Endothelial cell of umbilical vein (primary cell): Measurements from ENCODE around the gene WBP2NL. TPM values are rescaled to one million over a fixed set of nuclear protein-coding genes. Genes with fewer than 3 reads are reported as not detected.

Source experiments
- BruUV-seq: library from RNA; stranded (reverse); fragments of 400-500 nt; replicated peaks from 2 replicates; lab custom pipeline; 2021; lab: Mats Ljungman, UMichigan
- CTCF ChIA-PET: fragments of 300-600, 350-600 bp; sonication (Branson Sonifier 250); formaldehyde crosslinking; loops from one replicate; lab custom pipeline; 2021; ENCODE audit warnings: antibody characterized with exemption, inconsistent platforms; lab: Charles Lee
- POLR2A ChIA-PET: fragments of 300-600, 350-600 bp; sonication (Branson Sonifier 250); formaldehyde crosslinking; loops from one replicate; lab custom pipeline; 2021; ENCODE audit warnings: antibody characterized with exemption, inconsistent platforms; lab: Charles Lee
- DNase-seq: peaks from one replicate; pipeline ENCODE4 v3.0.0-alpha.2; 2011; ENCODE audit warnings: low read depth, low spot score
- FAIRE-seq: peaks from 2 replicates; lab custom pipeline; 2011; peaks lifted over from hg19 to GRCh38; lab: Jason Lieb, UNC
- H2AFZ ChIP-seq: 2 replicates; pipeline ENCODE4 v1.6.0; 2012; ENCODE audit warnings: low read depth, low read length, control low read depth, inconsistent platforms
- H3K27ac ChIP-seq: 2 replicates; pipeline ENCODE4 v1.5.1; 2011; ENCODE audit warnings: low read depth, mild to moderate bottlenecking, control low read depth, low read length, moderate library complexity; ENCODE audit not compliant: insufficient read depth
- H3K27me3 ChIP-seq, 2 experiments: 2 replicates each; pipeline versions ENCODE4 v1.6.0 to v1.6.1; 2011; ENCODE audit warnings: low read length in 2 of 2, mixed read lengths in 1 of 2; ENCODE audit not compliant: control insufficient read depth in 2 of 2, insufficient read depth in 2 of 2
- H3K36me3 ChIP-seq, 2 experiments: 2 replicates in 1 of 2; 3 replicates in 1 of 2; pipeline ENCODE4 v1.5.1; 2011; ENCODE audit warnings: low read length in 2 of 2, mild to moderate bottlenecking in 1 of 2, moderate library complexity in 1 of 2; ENCODE audit not compliant: control insufficient read depth in 2 of 2, insufficient read depth in 2 of 2; ENCODE audit errors: extremely low read depth in 1 of 2
- H3K4me1 ChIP-seq: 3 replicates; pipeline ENCODE4 v1.5.1; 2011; ENCODE audit warnings: mild to moderate bottlenecking, low read length; ENCODE audit not compliant: control insufficient read depth, insufficient read depth; ENCODE audit errors: extremely low read depth
- H3K4me2 ChIP-seq: 2 replicates; pipeline ENCODE4 v1.6.1; 2011; ENCODE audit warnings: low read length, control low read depth, mixed read lengths; ENCODE audit not compliant: insufficient read depth
- H3K4me3 ChIP-seq, 3 experiments: fragments of 200-600 bp in 1 of 3; sonication (generic), shearing (Covaris generic) in 1 of 3; replicated peaks in 1 of 3; 2 replicates each; pipeline ENCODE4 v1.5.1; 2011 to 2016; ENCODE audit warnings: control low read depth in 3 of 3, low read length in 3 of 3, mild to moderate bottlenecking in 2 of 3, inconsistent platforms in 1 of 3, low read depth in 1 of 3, moderate library complexity in 1 of 3; ENCODE audit not compliant: insufficient read depth in 1 of 3
- H3K79me2 ChIP-seq: 2 replicates; pipeline ENCODE4 v1.6.0; 2012; ENCODE audit warnings: low read length, inconsistent platforms; ENCODE audit not compliant: control insufficient read depth, insufficient read depth
- H3K9ac ChIP-seq: replicated peaks from 2 replicates; pipeline ENCODE3; 2011; ENCODE audit warnings: low read length, control low read depth; ENCODE audit not compliant: insufficient read depth; ENCODE audit errors: extremely low read depth
- H3K9me1 ChIP-seq: replicated peaks from 3 replicates; pipeline ENCODE4 v1.6.0; 2011; ENCODE audit warnings: mild to moderate bottlenecking, low read length; ENCODE audit not compliant: control insufficient read depth, insufficient read depth; ENCODE audit errors: extremely low read depth
- H3K9me3 ChIP-seq: replicated peaks from 2 replicates; pipeline ENCODE4 v1.5.1; 2012; ENCODE audit warnings: low read length, inconsistent platforms; ENCODE audit not compliant: control insufficient read depth, insufficient read depth
- H4K20me1 ChIP-seq: replicated peaks from 2 replicates; pipeline ENCODE3; 2011; ENCODE audit warnings: mild to moderate bottlenecking, low read length; ENCODE audit not compliant: control insufficient read depth, insufficient read depth; ENCODE audit errors: extremely low read depth
- EZH2 ChIP-seq: IDR thresholded peaks from 2 replicates; pipeline ENCODE4 v1.6.1; 2012; ENCODE audit warnings: borderline replicate concordance, low read depth, mild to moderate bottlenecking, moderate library complexity, low read length, inconsistent platforms; ENCODE audit not compliant: severe bottlenecking
- FOS ChIP-seq: IDR thresholded peaks from 2 replicates; pipeline ENCODE4 v1.6.1; 2011; ENCODE audit warnings: mild to moderate bottlenecking, low read length, moderate library complexity, borderline replicate concordance; ENCODE audit not compliant: insufficient read depth
- GATA2 ChIP-seq: IDR thresholded peaks from 2 replicates; pipeline ENCODE4 v1.7.0; 2011; ENCODE audit warnings: low read depth, mild to moderate bottlenecking, moderate library complexity, mixed read lengths, low read length; ENCODE audit not compliant: insufficient read length, insufficient read depth
- JUN ChIP-seq: IDR thresholded peaks from 2 replicates; pipeline ENCODE4 v1.6.1; 2011; ENCODE audit warnings: borderline replicate concordance, low read depth; ENCODE audit not compliant: insufficient read length, insufficient read depth
- MYC ChIP-seq: IDR thresholded peaks from one replicate; pipeline ENCODE4 v1.6.1; 2011; ENCODE audit warnings: mild to moderate bottlenecking, low read depth, low read length
- POLR2A ChIP-seq: IDR thresholded peaks from 2 replicates; pipeline ENCODE4 v1.6.1; 2012; ENCODE audit warnings: low read depth, mild to moderate bottlenecking, control low read depth, low read length
- POLR2AphosphoS5 ChIP-seq: IDR thresholded peaks from 2 replicates; pipeline ENCODE4 v1.6.1; 2012; ENCODE audit warnings: low read depth, mild to moderate bottlenecking, control low read depth, low read length, moderate library complexity; ENCODE audit not compliant: insufficient read depth
- dilution Hi-C: fragments of 300-500 bp; cut with MboI; formaldehyde crosslinking; loops from one replicate; pipeline ENCODE4 v1.15.0; 2019; ENCODE audit warnings: low sequenced_read_pairs; ENCODE audit not compliant: extremely low pct_ligation_motif_present
- intact Hi-C: fragments of 100-400 bp; cut with micrococcal nuclease; formaldehyde crosslinking; loops from one replicate; pipeline ENCODE4 v1.10.0; 2022
- polyA plus RNA-seq, 4 experiments: library from polyadenylated mRNA; depleted of rRNA in 3 of 4; stranded (reverse) in 3 of 4; unstranded in 1 of 4; fragments of >200 nt; gene quantifications; 2 replicates each; pipeline versions ENCODE4 v1.2.1 to v1.2.3, GENCODE V29; 2011 to 2012; ENCODE audit warnings: missing spikeins in 1 of 4
- total RNA-seq: library from RNA; stranded (reverse); gene quantifications from 2 replicates; pipeline ENCODE4 v1.2.3, GENCODE V29; 2021
- TF ChIP-seq, protein P1 (sequence below): IDR thresholded peaks from 2 replicates; pipeline ENCODE4 v1.6.1; 2011; ENCODE audit not compliant: insufficient read depth, insufficient read length
- TF ChIP-seq, protein P2 (sequence below), 2 donors: IDR thresholded peaks; 1 replicate in 1 of 2; 2 replicates in 1 of 2; pipeline ENCODE4 v1.5.1; 2011; ENCODE audit warnings: low read length in 2 of 2, mild to moderate bottlenecking in 2 of 2, moderate library complexity in 2 of 2, control low read depth in 1 of 2, inconsistent platforms in 1 of 2, low read depth in 1 of 2; ENCODE audit not compliant: insufficient read depth in 1 of 2; ENCODE audit errors: extremely low read depth in 1 of 2

Gene WBP2NL
- total and polyA plus RNA-seq, 2 donors (not counting 3 experiments of a cell fraction or from before 2014, with no cell fraction given): 0.08 to 0.27 TPM

DNA sequence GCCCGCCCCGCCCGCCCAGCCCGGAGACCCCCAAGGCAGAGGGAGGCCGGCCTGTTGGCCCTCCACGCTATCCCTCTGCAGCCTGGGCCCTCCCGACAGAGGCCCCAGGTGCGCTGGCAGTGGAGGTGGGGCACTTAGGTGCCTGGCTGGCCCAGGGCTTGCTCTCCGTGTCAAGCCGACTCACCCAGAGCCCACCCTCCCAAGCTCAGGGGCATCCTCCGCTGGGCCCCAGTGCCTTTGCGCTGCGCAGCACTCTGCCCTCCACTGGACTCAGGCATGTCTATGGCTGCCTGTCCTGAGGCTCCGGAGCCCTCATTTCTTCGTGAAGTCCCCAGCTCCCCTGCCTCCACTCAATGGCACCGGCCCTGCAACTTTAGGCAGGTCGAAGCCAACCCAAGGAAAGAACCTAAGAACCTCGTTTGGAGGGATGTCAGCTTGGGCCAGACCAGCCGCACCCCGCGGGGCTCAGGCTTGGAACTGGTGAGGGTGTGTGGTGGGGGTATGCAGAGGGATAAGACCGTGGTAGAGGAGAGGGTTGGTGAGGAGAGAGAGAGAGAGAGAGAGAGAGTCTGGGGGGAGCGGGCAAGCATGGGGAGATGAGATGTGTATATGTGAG is 40.5 kb upstream of the WBP2NL start:
- no peak for TF ChIP-seq MYC
- TF ChIP-seq POLR2A: no peak
- TF ChIP-seq, protein P1, sequence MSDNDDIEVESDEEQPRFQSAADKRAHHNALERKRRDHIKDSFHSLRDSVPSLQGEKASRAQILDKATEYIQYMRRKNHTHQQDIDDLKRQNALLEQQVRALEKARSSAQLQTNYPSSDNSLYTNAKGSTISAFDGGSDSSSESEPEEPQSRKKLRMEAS: no peak
- no peak for TF ChIP-seq POLR2AphosphoS5
- TF ChIP-seq EZH2: no peak
- no peak for TF ChIP-seq GATA2
- TF ChIP-seq JUN: no peak
- no peak for TF ChIP-seq FOS
- TF ChIP-seq, protein P2, sequence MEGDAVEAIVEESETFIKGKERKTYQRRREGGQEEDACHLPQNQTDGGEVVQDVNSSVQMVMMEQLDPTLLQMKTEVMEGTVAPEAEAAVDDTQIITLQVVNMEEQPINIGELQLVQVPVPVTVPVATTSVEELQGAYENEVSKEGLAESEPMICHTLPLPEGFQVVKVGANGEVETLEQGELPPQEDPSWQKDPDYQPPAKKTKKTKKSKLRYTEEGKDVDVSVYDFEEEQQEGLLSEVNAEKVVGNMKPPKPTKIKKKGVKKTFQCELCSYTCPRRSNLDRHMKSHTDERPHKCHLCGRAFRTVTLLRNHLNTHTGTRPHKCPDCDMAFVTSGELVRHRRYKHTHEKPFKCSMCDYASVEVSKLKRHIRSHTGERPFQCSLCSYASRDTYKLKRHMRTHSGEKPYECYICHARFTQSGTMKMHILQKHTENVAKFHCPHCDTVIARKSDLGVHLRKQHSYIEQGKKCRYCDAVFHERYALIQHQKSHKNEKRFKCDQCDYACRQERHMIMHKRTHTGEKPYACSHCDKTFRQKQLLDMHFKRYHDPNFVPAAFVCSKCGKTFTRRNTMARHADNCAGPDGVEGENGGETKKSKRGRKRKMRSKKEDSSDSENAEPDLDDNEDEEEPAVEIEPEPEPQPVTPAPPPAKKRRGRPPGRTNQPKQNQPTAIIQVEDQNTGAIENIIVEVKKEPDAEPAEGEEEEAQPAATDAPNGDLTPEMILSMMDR (IDR thresholded peaks at IDR 0.05; ENCODE audit: extremely low read depth in 1 of 2, insufficient read depth in 1 of 2, low read depth in 1 of 2, low read length in 2 of 2): no peak
- intact Hi-C loops (loop anchor here (5.0 kb wide), 1 partner anchor 136 kb away; no protein-coding TSS in a partner anchor), dilution Hi-C loops (no loop called here)
- H3K27me3 ChIP-seq: no peaks in the 10 kb centered on the region
- no peaks in the 10 kb centered on the region for H4K20me1 ChIP-seq
- no peaks in the 10 kb centered on the region for H3K4me1 ChIP-seq
- H3K9ac ChIP-seq: no peak overlapping the region
- H3K27ac ChIP-seq: no peak overlapping the region
- no peaks in the 10 kb centered on the region for H3K9me1 ChIP-seq
- no peak overlapping the region for H3K4me3 ChIP-seq
- DNase-seq (no peak), FAIRE-seq (no peak)
- H3K9me3 ChIP-seq: no peaks in the 10 kb centered on the region
- CTCF ChIA-PET: interaction anchor here (3.3 kb wide), 1 partner anchor 261 kb away, joined by 15 read pairs; no protein-coding TSS in a partner anchor
- no TSS peak for BruUV-seq
- POLR2A ChIA-PET: no interaction called here
- H2AFZ ChIP-seq: peak overlapping the region; percentile 65
- H3K79me2 ChIP-seq: no peaks in the 10 kb centered on the region
- H3K36me3 ChIP-seq: no peaks in the 10 kb centered on the region
- H3K4me2 ChIP-seq: no peak overlapping the region
